GOT3 (cell line): Measurements from ENCODE around the gene ZFR.
"Not testable (repeated sequence)": the region's sequence is repeated elsewhere in the genome, so short reads cannot be mapped to it uniquely, and the experiment has no call there.

ENCODE experiments used
- DNase-seq: peaks from one replicate; lab custom pipeline; 2025; ENCODE audit warnings: mixed read lengths; lab: John Stamatoyannopoulos, UW

Gene ZFR

GRCh38 chr5:32410630-32411029 lies 33.9 kb downstream of the ZFR start:
- no peak for DNase-seq

- no peak for DNase-seq
Measured at GRCh38 chr5:32406650-32407049, 37.9 kb downstream of the ZFR start.

GRCh38 chr5:32405507-32405906 lies 39.0 kb downstream of the ZFR start:
- no peak for DNase-seq

GRCh38 chr5:32403760-32404159 lies 40.8 kb downstream of the ZFR start:
- DNase-seq = no peak

- DNase-seq = no peak
Measured at GRCh38 chr5:32400401-32400800, 44.1 kb downstream of the ZFR start.

- DNase-seq = not testable (repeated sequence)
Measured at GRCh38 chr5:32398754-32399153, 45.8 kb downstream of the ZFR start.

GRCh38 chr5:32394981-32395380 lies 49.6 kb downstream of the ZFR start:
- DNase-seq = no peak

GRCh38 chr5:32392039-32392438 lies 52.5 kb downstream of the ZFR start:
- no peak for DNase-seq

GRCh38 chr5:32390819-32391591 lies 53.5 kb downstream of the ZFR start:
- no peak for DNase-seq

- DNase-seq = no peak
Measured at GRCh38 chr5:32388432-32389129, 56.0 kb downstream of the ZFR start.

- no peak for DNase-seq
Measured at GRCh38 chr5:32387841-32388240, 56.7 kb downstream of the ZFR start.

- no peak for DNase-seq
Measured at GRCh38 chr5:32387211-32387610, 57.3 kb downstream of the ZFR start.

GRCh38 chr5:32384621-32385020 lies 59.9 kb downstream of the ZFR start:
- no peak for DNase-seq

- no peak for DNase-seq
Measured at GRCh38 chr5:32383586-32383985, 61.0 kb downstream of the ZFR start.

- no peak for DNase-seq
Measured at GRCh38 chr5:32383065-32383464, 61.5 kb downstream of the ZFR start.

- DNase-seq = no peak
Measured at GRCh38 chr5:32379421-32379820, 65.1 kb downstream of the ZFR start.

- no peak for DNase-seq
Measured at GRCh38 chr5:32378966-32379365, 65.6 kb downstream of the ZFR start.

GRCh38 chr5:32369542-32370155 lies 74.9 kb downstream of the ZFR start:
- no peak for DNase-seq

- DNase-seq = no peak
Measured at GRCh38 chr5:32369032-32369431, 75.5 kb downstream of the ZFR start.

- not testable (repeated sequence) for DNase-seq
Measured at GRCh38 chr5:32367271-32367670, 77.3 kb downstream of the ZFR start.

- DNase-seq = no peak
Measured at GRCh38 chr5:32365623-32366022, 78.9 kb downstream of the ZFR start.

GRCh38 chr5:32363030-32363429 lies 81.5 kb downstream of the ZFR start:
- no peak for DNase-seq

GRCh38 chr5:32362527-32362926 lies 82.0 kb downstream of the ZFR start:
- DNase-seq = no peak
